Liver (tissue), 9 donors: ENCODE measurements around the gene SLC6A11. TPM values are rescaled to one million over a fixed set of nuclear protein-coding genes. Genes with fewer than 3 reads are reported as not detected.

Source experiments
- DNase-seq: peaks from one replicate; pipeline ENCODE4 v3.0.0-alpha.2; 2017; ENCODE audit warnings: low spot score
- H3K27ac ChIP-seq, 2 donors: one replicate each; pipeline ENCODE4 v1.7.0; 2013; ENCODE audit warnings: inconsistent platforms in 2 of 2, low read length in 2 of 2, control low read depth in 1 of 2, low read depth in 1 of 2, mild to moderate bottlenecking in 1 of 2
- H3K27me3 ChIP-seq, 4 donors: one replicate each; pipeline versions ENCODE4 v1.6.1 to v1.7.0; 2013; ENCODE audit warnings: low read length in 3 of 4, inconsistent platforms in 1 of 4, mild to moderate bottlenecking in 1 of 4, moderate library complexity in 1 of 4; ENCODE audit not compliant: control insufficient read depth in 4 of 4, insufficient read depth in 4 of 4
- H3K36me3 ChIP-seq, 4 donors: one replicate each; pipeline versions ENCODE4 v1.6.1 to v1.7.0; 2013; ENCODE audit warnings: low read length in 3 of 4, mild to moderate bottlenecking in 3 of 4, low read depth in 1 of 4, moderate library complexity in 1 of 4; ENCODE audit not compliant: control insufficient read depth in 4 of 4, insufficient read depth in 3 of 4
- H3K4me1 ChIP-seq, 4 donors: one replicate each; pipeline versions ENCODE4 v1.6.1 to v1.7.0; 2013; ENCODE audit warnings: low read length in 3 of 4, mild to moderate bottlenecking in 3 of 4, moderate library complexity in 1 of 4; ENCODE audit not compliant: control insufficient read depth in 4 of 4, insufficient read depth in 4 of 4
- H3K4me3 ChIP-seq, 3 donors: one replicate each; pipeline versions ENCODE4 v1.6.1 to v1.7.0; 2013; ENCODE audit warnings: low read length in 3 of 3, control low read depth in 1 of 3, low read depth in 1 of 3, mild to moderate bottlenecking in 1 of 3
- H3K9ac ChIP-seq, 2 donors: one replicate each; pipeline ENCODE4 v1.7.0; 2013; ENCODE audit warnings: low read length in 2 of 2, mild to moderate bottlenecking in 2 of 2, moderate library complexity in 2 of 2, control low read depth in 1 of 2, low read depth in 1 of 2
- H3K9me3 ChIP-seq, 4 donors: one replicate each; pipeline versions ENCODE4 v1.6.1 to v1.7.0; 2013; ENCODE audit warnings: low read length in 3 of 4; ENCODE audit not compliant: control insufficient read depth in 4 of 4
- ATF3 ChIP-seq: IDR thresholded peaks from 2 replicates; pipeline ENCODE4 v1.6.1; 2016; ENCODE audit warnings: antibody characterized with exemption
- CTCF ChIP-seq: fragments of 150-350 bp; IDR thresholded peaks from 2 replicates; pipeline ENCODE4 v1.5.1; 2017; ENCODE audit warnings: improper control_type of control experiment, low read depth, low read length; ENCODE audit not compliant: missing input control
- EGR1 ChIP-seq, 2 donors: IDR thresholded peaks; 2 replicates each; pipeline ENCODE4 v1.6.1; 2016 to 2018; ENCODE audit warnings: antibody characterized with exemption in 2 of 2, low read depth in 2 of 2
- FOXA1 ChIP-seq: IDR thresholded peaks from 2 replicates; pipeline ENCODE4 v1.6.1; 2016; ENCODE audit warnings: antibody characterized with exemption
- FOXA2 ChIP-seq: IDR thresholded peaks from 2 replicates; pipeline ENCODE4 v1.6.1; 2016; ENCODE audit warnings: antibody characterized with exemption
- GABPA ChIP-seq, 2 donors: IDR thresholded peaks in 1 of 2; conservative IDR thresholded peaks in 1 of 2; 2 replicates each; pipeline ENCODE4 v1.6.1; 2016; ENCODE audit warnings: antibody characterized with exemption in 2 of 2, mild to moderate bottlenecking in 1 of 2, moderate library complexity in 1 of 2
- HNF4A ChIP-seq, 2 donors: conservative IDR thresholded peaks; 2 replicates each; pipeline ENCODE4 v1.6.1; 2016; ENCODE audit warnings: antibody characterized with exemption in 2 of 2, mild to moderate bottlenecking in 2 of 2
- HNF4G ChIP-seq: IDR thresholded peaks from 2 replicates; pipeline ENCODE4 v1.6.1; 2016; ENCODE audit warnings: antibody characterized with exemption
- JUND ChIP-seq, 2 donors: IDR thresholded peaks; 2 replicates each; pipeline ENCODE4 v1.6.1; 2016; ENCODE audit warnings: antibody characterized with exemption in 2 of 2
- RAD21 ChIP-seq, 2 donors: IDR thresholded peaks; 2 replicates each; pipeline ENCODE4 v1.6.1; 2016; ENCODE audit warnings: antibody characterized with exemption in 2 of 2, mild to moderate bottlenecking in 2 of 2
- RXRA ChIP-seq, 2 donors: IDR thresholded peaks; 2 replicates each; pipeline ENCODE4 v1.6.1; 2017 to 2018; ENCODE audit warnings: antibody characterized with exemption in 2 of 2, mild to moderate bottlenecking in 1 of 2
- SP1 ChIP-seq: IDR thresholded peaks from 2 replicates; pipeline ENCODE4 v1.6.1; 2018; ENCODE audit warnings: antibody characterized with exemption, mild to moderate bottlenecking
- TAF1 ChIP-seq: conservative IDR thresholded peaks from 2 replicates; pipeline ENCODE4 v1.6.1; 2016; ENCODE audit warnings: antibody characterized with exemption, mild to moderate bottlenecking
- YY1 ChIP-seq: IDR thresholded peaks from 2 replicates; pipeline ENCODE4 v1.6.1; 2016; ENCODE audit warnings: antibody characterized with exemption, mild to moderate bottlenecking
- WGBS: extraction: QIAGEN DNeasy Blood & Tissue Kit; methylation state at CpG from one replicate; pipeline ENCODE4 v1.1.7; 2013; 5-methylcytosine and 5-hydroxymethylcytosine counted together
- polyA plus RNA-seq, 2 donors: library from polyadenylated mRNA; stranded (reverse) in 1 of 2; unstranded in 1 of 2; fragments of 200-250 nt in 1 of 2; fragments of >200 nt in 1 of 2; fragmentation: Nextera tagmentation in 1 of 2; extraction: Ambion mirVana in 1 of 2; gene quantifications; one replicate each; pipeline versions ENCODE4 v1.2.1 to v1.2.3, GENCODE V29; 2013 to 2015
- total RNA-seq, 2 donors: library from RNA; depleted of rRNA; stranded (reverse); fragments of >200 nt; gene quantifications; one replicate each; pipeline ENCODE4 v1.2.3, GENCODE V29; 2014
- TF ChIP-seq, protein P1 (sequence below): IDR thresholded peaks from 2 replicates; pipeline ENCODE4 v1.6.1; 2016; ENCODE audit warnings: antibody characterized with exemption
- TF ChIP-seq, protein P2 (sequence below): IDR thresholded peaks from 2 replicates; pipeline ENCODE4 v1.6.1; 2016; ENCODE audit warnings: antibody characterized with exemption
- donor health status: healthy.
- donor health status: healthy.
- donor health status: healthy.
- donor health status: healthy.
- donor health status: healthy.

Gene SLC6A11
- total and polyA plus RNA-seq, 4 donors, result under 0.01 to 7.1 (median 0.01) TPM; not detected in 1

- no peaks in the 10 kb centered on the region for H3K9me3 ChIP-seq
- no peaks in the 10 kb centered on the region for H3K27me3 ChIP-seq
- no peak for DNase-seq
- H3K27ac ChIP-seq, result no peak overlapping the region
- no peak overlapping the region for H3K9ac ChIP-seq
- 75% methylated on average over 5 of the region's 5 CpGs for WGBS
- H3K4me3 ChIP-seq, result no peak overlapping the region
- H3K36me3 ChIP-seq, result no peaks in the 10 kb centered on the region
- TF ChIP-seq JUND (IDR thresholded peaks at IDR 0.05), result no peak
- TF ChIP-seq FOXA1, result no peak
- TF ChIP-seq HNF4G, result no peak
- no peak for TF ChIP-seq RXRA (IDR thresholded peaks at IDR 0.05)
- no peak for TF ChIP-seq HNF4A (conservative IDR thresholded peaks at IDR 0.05)
- TF ChIP-seq GABPA (IDR thresholded peaks at IDR 0.05 in 1 of 2, conservative IDR thresholded peaks at IDR 0.05 in 1 of 2), result no peak
- TF ChIP-seq, protein P1, sequence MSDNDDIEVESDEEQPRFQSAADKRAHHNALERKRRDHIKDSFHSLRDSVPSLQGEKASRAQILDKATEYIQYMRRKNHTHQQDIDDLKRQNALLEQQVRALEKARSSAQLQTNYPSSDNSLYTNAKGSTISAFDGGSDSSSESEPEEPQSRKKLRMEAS, result no peak
- TF ChIP-seq CTCF, result no peak
- TF ChIP-seq, protein P2, sequence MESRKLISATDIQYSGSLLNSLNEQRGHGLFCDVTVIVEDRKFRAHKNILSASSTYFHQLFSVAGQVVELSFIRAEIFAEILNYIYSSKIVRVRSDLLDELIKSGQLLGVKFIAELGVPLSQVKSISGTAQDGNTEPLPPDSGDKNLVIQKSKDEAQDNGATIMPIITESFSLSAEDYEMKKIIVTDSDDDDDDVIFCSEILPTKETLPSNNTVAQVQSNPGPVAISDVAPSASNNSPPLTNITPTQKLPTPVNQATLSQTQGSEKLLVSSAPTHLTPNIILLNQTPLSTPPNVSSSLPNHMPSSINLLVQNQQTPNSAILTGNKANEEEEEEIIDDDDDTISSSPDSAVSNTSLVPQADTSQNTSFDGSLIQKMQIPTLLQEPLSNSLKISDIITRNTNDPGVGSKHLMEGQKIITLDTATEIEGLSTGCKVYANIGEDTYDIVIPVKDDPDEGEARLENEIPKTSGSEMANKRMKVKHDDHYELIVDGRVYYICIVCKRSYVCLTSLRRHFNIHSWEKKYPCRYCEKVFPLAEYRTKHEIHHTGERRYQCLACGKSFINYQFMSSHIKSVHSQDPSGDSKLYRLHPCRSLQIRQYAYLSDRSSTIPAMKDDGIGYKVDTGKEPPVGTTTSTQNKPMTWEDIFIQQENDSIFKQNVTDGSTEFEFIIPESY, result no peak
- no peak for TF ChIP-seq FOXA2
- H3K4me1 ChIP-seq, result no peaks in the 10 kb centered on the region
Observed at GRCh38 chr3:10845839-10846656, 30.0 kb downstream of the SLC6A11 start.

- no peak overlapping the region for H3K4me3 ChIP-seq
- no peaks in the 10 kb centered on the region for H3K9me3 ChIP-seq
- no peaks in the 10 kb centered on the region for H3K36me3 ChIP-seq
- no peak overlapping the region for H3K27ac ChIP-seq
- no peak for DNase-seq
- H3K9ac ChIP-seq, result no peak overlapping the region
- H3K4me1 ChIP-seq, result no peaks in the 10 kb centered on the region
- 87% methylated on average over 4 of the region's 4 CpGs for WGBS
- H3K27me3 ChIP-seq, result no peaks in the 10 kb centered on the region
- TF ChIP-seq ATF3 (no peak), HNF4A (conservative IDR thresholded peaks at IDR 0.05) (no peak), CTCF (no peak), RXRA (IDR thresholded peaks at IDR 0.05) (no peak), YY1 (no peak), TAF1 (no peak), RAD21 (IDR thresholded peaks at IDR 0.05) (no peak), FOXA1 (no peak), SP1 (no peak), FOXA2 (no peak), EGR1 (IDR thresholded peaks at IDR 0.05; ENCODE audit: low read depth in 2 of 2) (no peak), JUND (IDR thresholded peaks at IDR 0.05) (no peak)
- TF ChIP-seq, protein P1, result no peak
Observed at GRCh38 chr3:10846657-10846975, 30.6 kb downstream of the SLC6A11 start.
